ENCODE measurements around the gene NBPF11. TPM values are rescaled to one million over a fixed set of nuclear protein-coding genes. Genes with fewer than 3 reads are reported as not detected.
"Not testable (repeated sequence)": the region's sequence is repeated elsewhere in the genome, so short reads cannot be mapped to it uniquely, and the experiment has no call there.

NBPF11 gene
- total RNA-seq, 1 donor from 2014 or later, result 8.3 TPM

GRCh38 chr1:148068606-148069005 is 83.5 kb downstream of the NBPF11 start:
- not testable (repeated sequence) for H3K4me2 ChIP-seq (ENCODE audit: low read length); H3K27ac ChIP-seq (ENCODE audit: low read depth, low read length); H3K9me3 ChIP-seq (ENCODE audit: insufficient read depth, low read depth, low read length); H3K4me3 Mint-ChIP-seq (ENCODE audit: unreplicated experiment); H3K36me3 ChIP-seq (ENCODE audit: insufficient read depth, low read length); H3K9ac ChIP-seq (ENCODE audit: low read length); H3K36me3 Mint-ChIP-seq (ENCODE audit: low read depth, unreplicated experiment); H3K4me3 ChIP-seq (ENCODE audit: insufficient read depth, low read depth, low read length); H3K27me3 ChIP-seq (ENCODE audit: insufficient read depth, low read length); FAIRE-seq; H3K4me1 ChIP-seq (ENCODE audit: insufficient read depth, low read length); H4K20me1 ChIP-seq (ENCODE audit: insufficient read depth, low read length); H3K9me3 Mint-ChIP-seq (ENCODE audit: unreplicated experiment); H3K27me3 Mint-ChIP-seq (ENCODE audit: low read depth, unreplicated experiment); H3K27ac Mint-ChIP-seq (ENCODE audit: unreplicated experiment); DNase-seq (ENCODE audit: low read depth); H3K4me1 Mint-ChIP-seq (ENCODE audit: low read depth, unreplicated experiment); H3K79me2 ChIP-seq (ENCODE audit: insufficient read depth, low read length); H2AFZ ChIP-seq (ENCODE audit: low read depth, low read length)

- H3K36me3 Mint-ChIP-seq (ENCODE audit: low read depth, unreplicated experiment); H3K27ac Mint-ChIP-seq (ENCODE audit: unreplicated experiment); H3K36me3 ChIP-seq (ENCODE audit: insufficient read depth, low read length); H3K27me3 ChIP-seq (ENCODE audit: insufficient read depth, low read length); H3K27me3 Mint-ChIP-seq (ENCODE audit: low read depth, unreplicated experiment); H3K9me3 Mint-ChIP-seq (ENCODE audit: unreplicated experiment); H3K27ac ChIP-seq (ENCODE audit: low read depth, low read length); H2AFZ ChIP-seq (ENCODE audit: low read depth, low read length); H4K20me1 ChIP-seq (ENCODE audit: insufficient read depth, low read length); FAIRE-seq; H3K4me1 ChIP-seq (ENCODE audit: insufficient read depth, low read length); H3K4me1 Mint-ChIP-seq (ENCODE audit: low read depth, unreplicated experiment); H3K9me3 ChIP-seq (ENCODE audit: insufficient read depth, low read depth, low read length); DNase-seq (ENCODE audit: low read depth); H3K4me2 ChIP-seq (ENCODE audit: low read length); H3K79me2 ChIP-seq (ENCODE audit: insufficient read depth, low read length); H3K9ac ChIP-seq (ENCODE audit: low read length); H3K4me3 Mint-ChIP-seq (ENCODE audit: unreplicated experiment); H3K4me3 ChIP-seq (ENCODE audit: insufficient read depth, low read depth, low read length): not testable (repeated sequence)
Observed at GRCh38 chr1:148068201-148068600, 83.9 kb downstream of the NBPF11 start.

- not testable (repeated sequence) for DNase-seq (ENCODE audit: low read depth); H3K27ac Mint-ChIP-seq (ENCODE audit: unreplicated experiment); H3K27me3 ChIP-seq (ENCODE audit: insufficient read depth, low read length); H3K4me3 ChIP-seq (ENCODE audit: insufficient read depth, low read depth, low read length); H3K9ac ChIP-seq (ENCODE audit: low read length); H3K36me3 ChIP-seq (ENCODE audit: insufficient read depth, low read length); H3K9me3 Mint-ChIP-seq (ENCODE audit: unreplicated experiment); H3K9me3 ChIP-seq (ENCODE audit: insufficient read depth, low read depth, low read length); H3K4me1 Mint-ChIP-seq (ENCODE audit: low read depth, unreplicated experiment); H3K27ac ChIP-seq (ENCODE audit: low read depth, low read length); H3K79me2 ChIP-seq (ENCODE audit: insufficient read depth, low read length); FAIRE-seq; H3K36me3 Mint-ChIP-seq (ENCODE audit: low read depth, unreplicated experiment); H3K27me3 Mint-ChIP-seq (ENCODE audit: low read depth, unreplicated experiment); H4K20me1 ChIP-seq (ENCODE audit: insufficient read depth, low read length); H3K4me1 ChIP-seq (ENCODE audit: insufficient read depth, low read length); H3K4me3 Mint-ChIP-seq (ENCODE audit: unreplicated experiment)
- Histone ChIP-seq H3K4me2 (ENCODE audit: low read length) (peak overlapping the region; percentile 70), H2AFZ (ENCODE audit: low read depth, low read length) (peak overlapping the region; percentile 18)
Observed at GRCh38 chr1:148060294-148060701, 91.8 kb downstream of the NBPF11 start.

GRCh38 chr1:148057384-148057783 is 94.7 kb downstream of the NBPF11 start:
- not testable (repeated sequence) for H3K4me2 ChIP-seq (ENCODE audit: low read length); FAIRE-seq; H3K4me3 Mint-ChIP-seq (ENCODE audit: unreplicated experiment); H3K27ac Mint-ChIP-seq (ENCODE audit: unreplicated experiment); H3K9me3 Mint-ChIP-seq (ENCODE audit: unreplicated experiment); H3K36me3 Mint-ChIP-seq (ENCODE audit: low read depth, unreplicated experiment); H3K27me3 Mint-ChIP-seq (ENCODE audit: low read depth, unreplicated experiment); H3K27ac ChIP-seq (ENCODE audit: low read depth, low read length); H3K9ac ChIP-seq (ENCODE audit: low read length); H2AFZ ChIP-seq (ENCODE audit: low read depth, low read length); H3K27me3 ChIP-seq (ENCODE audit: insufficient read depth, low read length); H3K9me3 ChIP-seq (ENCODE audit: insufficient read depth, low read depth, low read length); H3K36me3 ChIP-seq (ENCODE audit: insufficient read depth, low read length); H3K4me1 Mint-ChIP-seq (ENCODE audit: low read depth, unreplicated experiment); H3K4me3 ChIP-seq (ENCODE audit: insufficient read depth, low read depth, low read length); H4K20me1 ChIP-seq (ENCODE audit: insufficient read depth, low read length); H3K79me2 ChIP-seq (ENCODE audit: insufficient read depth, low read length); H3K4me1 ChIP-seq (ENCODE audit: insufficient read depth, low read length)
- peak; percentile 61 for DNase-seq (ENCODE audit: low read depth)

Other genes with a start within 250 kb of the NBPF11 start
- not detected in 2 replicates for gene GJA8, start 249.5 kb downstream of the NBPF11 start, total RNA-seq
- 12.2 and 13.0 TPM in 2 replicates for gene GPR89B, start 223.9 kb downstream of the NBPF11 start, total RNA-seq